GM23248 (cell line): ENCODE data around the gene B9D1.

Experiments used
- EZH2 ChIP-seq: fragments of 200-600 bp; sonication (generic); IDR thresholded peaks from 2 replicates; pipeline ENCODE4 v1.6.1; 2018; ENCODE audit warnings: antibody characterized with exemption, mild to moderate bottlenecking; ENCODE audit not compliant: insufficient read depth, poor library complexity, severe bottlenecking
- EZH2phosphoT487 ChIP-seq: fragments of 200-600 bp; sonication (generic); IDR thresholded peaks from 2 replicates; pipeline ENCODE4 v1.6.1; 2018; ENCODE audit warnings: antibody characterized with exemption, moderate library complexity, mild to moderate bottlenecking, low read depth; ENCODE audit not compliant: insufficient read depth

GRCh38 chr17:19371259-19372010 lies 8.9 kb upstream of the B9D1 start:
- TF ChIP-seq EZH2phosphoT487 (no peak), EZH2 (no peak)
